Measurements from ENCODE around the gene ERC2.

DNA sequence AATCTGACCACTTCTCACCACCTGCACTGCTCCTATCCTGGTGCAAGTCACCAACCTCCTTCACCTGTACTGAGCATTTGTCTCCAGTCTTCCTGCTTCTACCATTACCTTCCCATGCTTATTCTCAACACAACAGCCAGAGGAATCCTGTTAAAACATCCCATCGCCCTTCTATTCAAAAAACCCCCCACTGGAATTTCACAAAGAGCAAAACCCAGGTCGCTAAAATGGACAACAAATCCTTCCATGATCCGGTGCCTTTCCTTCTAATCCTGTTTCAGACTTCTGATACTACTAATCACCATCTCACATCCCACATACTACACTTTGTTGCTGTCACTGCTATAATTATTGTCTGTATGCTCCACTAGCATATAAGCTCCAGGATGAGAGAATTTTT is 85.2 kb downstream of the ERC2 start:
- TF ChIP-seq, protein P1, sequence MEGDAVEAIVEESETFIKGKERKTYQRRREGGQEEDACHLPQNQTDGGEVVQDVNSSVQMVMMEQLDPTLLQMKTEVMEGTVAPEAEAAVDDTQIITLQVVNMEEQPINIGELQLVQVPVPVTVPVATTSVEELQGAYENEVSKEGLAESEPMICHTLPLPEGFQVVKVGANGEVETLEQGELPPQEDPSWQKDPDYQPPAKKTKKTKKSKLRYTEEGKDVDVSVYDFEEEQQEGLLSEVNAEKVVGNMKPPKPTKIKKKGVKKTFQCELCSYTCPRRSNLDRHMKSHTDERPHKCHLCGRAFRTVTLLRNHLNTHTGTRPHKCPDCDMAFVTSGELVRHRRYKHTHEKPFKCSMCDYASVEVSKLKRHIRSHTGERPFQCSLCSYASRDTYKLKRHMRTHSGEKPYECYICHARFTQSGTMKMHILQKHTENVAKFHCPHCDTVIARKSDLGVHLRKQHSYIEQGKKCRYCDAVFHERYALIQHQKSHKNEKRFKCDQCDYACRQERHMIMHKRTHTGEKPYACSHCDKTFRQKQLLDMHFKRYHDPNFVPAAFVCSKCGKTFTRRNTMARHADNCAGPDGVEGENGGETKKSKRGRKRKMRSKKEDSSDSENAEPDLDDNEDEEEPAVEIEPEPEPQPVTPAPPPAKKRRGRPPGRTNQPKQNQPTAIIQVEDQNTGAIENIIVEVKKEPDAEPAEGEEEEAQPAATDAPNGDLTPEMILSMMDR (conservative IDR thresholded peaks at IDR 0.05 in 1 of 2, IDR thresholded peaks at IDR 0.05 in 1 of 2; ENCODE audit: low read depth in 1 of 2, low read length in 2 of 2) = no peak
- TF ChIP-seq EZH2 (IDR thresholded peaks at IDR 0.05; ENCODE audit: low read length, missing control alignments) = no peak

All from fibroblast of lung (primary cell).